Peyer's patch (tissue), 4 donors: ENCODE data around the gene RPTOR. TPM values are rescaled to one million over a fixed set of nuclear protein-coding genes. Genes with fewer than 3 reads are reported as not detected.

ENCODE experiments used
- DNase-seq, 3 donors: peaks; one replicate each; pipeline ENCODE4 v3.0.0-alpha.2; 2017 to 2019
- H3K27ac ChIP-seq, 4 donors: fragments of 200-600 bp; sonication (generic); one replicate each; pipeline ENCODE4 v1.5.1; 2016 to 2019
- H3K27me3 ChIP-seq, 2 donors: fragments of 200-600 bp; sonication (generic); one replicate each; pipeline ENCODE4 v1.5.1; 2019
- H3K36me3 ChIP-seq, 3 donors: fragments of 200-600 bp; sonication (generic); one replicate each; pipeline ENCODE4 v1.5.1; 2016 to 2019
- H3K4me1 ChIP-seq, 4 donors: fragments of 200-600 bp; sonication (generic); one replicate each; pipeline ENCODE4 v1.5.1; 2016 to 2019
- H3K4me3 ChIP-seq, 4 donors: fragments of 200-600 bp; sonication (generic); 1 replicate in 3 of 4; 2 replicates in 1 of 4; pipeline ENCODE4 v1.5.1; 2016 to 2019; ENCODE audit warnings: mild to moderate bottlenecking in 1 of 4
- H3K9me3 ChIP-seq, 4 donors: fragments of 200-600 bp; sonication (generic); one replicate each; pipeline ENCODE4 v1.5.1; 2016 to 2019; ENCODE audit warnings: mild to moderate bottlenecking in 1 of 4
- POLR2A ChIP-seq, 2 donors: fragments of 450-650 bp; IDR thresholded peaks; one replicate each; pipeline ENCODE4 v1.5.1; 2017; ENCODE audit warnings: antibody characterized with exemption in 2 of 2, mild to moderate bottlenecking in 2 of 2, moderate library complexity in 2 of 2
- total RNA-seq, 4 donors: library from RNA; depleted of rRNA; stranded (reverse); fragments of >200 nt; gene quantifications; one replicate each; pipeline ENCODE4 v1.1.0, GENCODE V29; 2016
- TF ChIP-seq, protein P1 (sequence below), 6 experiments: fragments of 450-650 bp in 4 of 6; fragments of 200-600 bp in 2 of 6; sonication (generic) in 1 of 6; IDR thresholded peaks; one replicate each; pipeline ENCODE4 v1.5.1; 2017 to 2019; ENCODE audit warnings: antibody characterized with exemption in 6 of 6, mild to moderate bottlenecking in 3 of 6, moderate library complexity in 1 of 6

Gene RPTOR
- total RNA-seq, 4 donors from 2014 or later = 42.4 to 73.6 (median 64.2) TPM

DNA sequence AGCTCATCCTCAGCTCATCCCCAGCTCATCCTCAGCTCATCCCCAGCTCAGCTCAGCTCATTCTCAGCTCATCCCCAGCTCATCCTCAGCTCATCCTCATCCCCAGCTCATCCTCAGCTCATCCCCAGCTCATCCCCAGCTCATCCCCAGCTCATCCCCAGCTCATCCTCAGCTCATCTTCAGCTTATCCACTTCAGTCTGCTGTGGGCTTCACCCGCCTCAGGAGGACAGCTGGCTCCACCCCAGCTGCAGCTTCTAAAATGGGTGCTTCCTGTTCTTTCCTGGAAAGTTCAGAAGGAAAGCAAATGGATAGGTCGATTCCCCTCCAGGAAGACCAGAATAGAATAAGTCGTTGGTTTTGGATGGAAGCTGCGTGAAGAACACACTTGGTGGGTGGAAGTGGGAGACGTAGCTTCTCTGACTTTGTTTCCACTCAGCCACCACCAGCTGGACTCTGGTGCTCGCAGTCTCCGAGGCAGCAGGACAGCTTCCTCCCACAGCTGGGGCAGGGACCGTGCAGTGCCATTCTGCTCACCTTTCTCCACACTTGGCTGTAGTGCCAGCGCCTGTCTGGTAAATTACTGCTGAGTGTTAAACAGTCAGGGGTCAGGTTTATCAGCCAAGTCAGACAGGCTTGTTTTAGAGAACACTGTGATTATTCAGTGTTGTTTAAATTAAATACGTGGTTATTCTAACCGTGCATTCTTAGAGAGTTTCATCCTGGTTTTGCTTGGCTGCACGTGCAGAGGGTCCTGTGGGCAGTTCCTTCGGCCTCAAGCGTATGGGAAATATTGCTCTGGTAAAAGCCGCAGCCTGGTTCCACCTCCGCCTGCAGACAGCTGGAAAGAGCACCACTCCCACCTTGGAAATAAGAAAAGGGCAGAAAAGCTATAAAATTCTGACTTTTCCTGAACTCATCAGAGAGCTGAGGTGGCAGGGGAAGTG is 386.0 kb downstream of the RPTOR start:
- no peak overlapping the region for H3K4me3 ChIP-seq
- no peaks in the 10 kb centered on the region for H3K27me3 ChIP-seq
- no peak for TF ChIP-seq POLR2A (IDR thresholded peaks at IDR 0.05)
- TF ChIP-seq, protein P1, sequence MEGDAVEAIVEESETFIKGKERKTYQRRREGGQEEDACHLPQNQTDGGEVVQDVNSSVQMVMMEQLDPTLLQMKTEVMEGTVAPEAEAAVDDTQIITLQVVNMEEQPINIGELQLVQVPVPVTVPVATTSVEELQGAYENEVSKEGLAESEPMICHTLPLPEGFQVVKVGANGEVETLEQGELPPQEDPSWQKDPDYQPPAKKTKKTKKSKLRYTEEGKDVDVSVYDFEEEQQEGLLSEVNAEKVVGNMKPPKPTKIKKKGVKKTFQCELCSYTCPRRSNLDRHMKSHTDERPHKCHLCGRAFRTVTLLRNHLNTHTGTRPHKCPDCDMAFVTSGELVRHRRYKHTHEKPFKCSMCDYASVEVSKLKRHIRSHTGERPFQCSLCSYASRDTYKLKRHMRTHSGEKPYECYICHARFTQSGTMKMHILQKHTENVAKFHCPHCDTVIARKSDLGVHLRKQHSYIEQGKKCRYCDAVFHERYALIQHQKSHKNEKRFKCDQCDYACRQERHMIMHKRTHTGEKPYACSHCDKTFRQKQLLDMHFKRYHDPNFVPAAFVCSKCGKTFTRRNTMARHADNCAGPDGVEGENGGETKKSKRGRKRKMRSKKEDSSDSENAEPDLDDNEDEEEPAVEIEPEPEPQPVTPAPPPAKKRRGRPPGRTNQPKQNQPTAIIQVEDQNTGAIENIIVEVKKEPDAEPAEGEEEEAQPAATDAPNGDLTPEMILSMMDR (IDR thresholded peaks at IDR 0.05) = no peak
- no peaks in the 10 kb centered on the region for H3K4me1 ChIP-seq
- no peaks in the 10 kb centered on the region for H3K9me3 ChIP-seq
- H3K27ac ChIP-seq = no peak overlapping the region
- peaks cover 0 to 7% (median 0%) of the 10 kb centered on the region in 3 donors for H3K36me3 ChIP-seq
- DNase-seq = peak in 1 of 3 donors; percentile 40

DNA sequence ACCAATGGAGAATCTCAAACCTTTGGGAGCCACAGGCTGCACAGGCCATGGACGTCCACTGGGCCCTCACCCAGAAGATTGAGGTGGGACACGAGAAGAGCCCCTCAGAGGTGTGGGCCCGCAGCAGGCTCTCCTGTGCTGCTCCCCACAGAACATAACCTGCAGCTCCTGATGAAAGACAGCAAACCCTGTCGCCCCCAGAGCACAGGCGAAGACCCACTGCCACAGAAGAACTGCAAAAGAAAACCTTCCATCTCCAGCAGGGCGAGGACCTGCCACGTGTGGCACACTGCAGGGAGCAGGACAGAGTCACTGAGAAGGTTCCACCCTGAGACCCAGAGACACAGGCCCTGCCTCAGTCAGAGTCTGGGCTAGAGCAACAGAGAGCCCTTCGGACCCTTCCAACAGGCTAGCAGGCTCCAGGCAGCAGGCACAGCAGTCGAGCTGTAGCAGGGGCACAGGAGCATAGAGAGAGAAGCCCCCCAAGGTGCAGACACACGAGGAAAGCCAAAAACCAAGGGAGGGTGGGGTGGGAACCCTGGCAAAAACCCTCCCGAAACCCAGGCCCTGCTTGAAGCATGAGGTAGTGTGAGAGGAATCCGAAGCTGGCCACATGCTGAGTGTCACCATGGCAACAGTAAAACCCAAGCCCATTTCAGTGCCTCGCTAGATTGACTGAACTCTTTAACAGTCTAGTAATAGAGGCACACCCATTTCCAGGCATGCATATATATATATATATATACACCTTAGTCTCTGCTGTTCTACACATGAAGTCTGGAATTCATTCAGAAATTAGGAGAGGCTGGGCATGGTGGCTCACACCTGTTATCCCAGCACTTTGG is 387.0 kb downstream of the RPTOR start:
- TF ChIP-seq, protein P1 (IDR thresholded peaks at IDR 0.05) = no peak
- TF ChIP-seq POLR2A (IDR thresholded peaks at IDR 0.05) = no peak
- Histone ChIP-seq H3K27me3 (no peaks in the 10 kb centered on the region), H3K9me3 (no peaks in the 10 kb centered on the region), H3K4me1 (no peaks in the 10 kb centered on the region), H3K36me3 (no peaks in the 10 kb centered on the region), H3K4me3 (no peak overlapping the region), H3K27ac (no peak overlapping the region)
- peak in 1 of 3 donors; percentile 10 for DNase-seq

DNA sequence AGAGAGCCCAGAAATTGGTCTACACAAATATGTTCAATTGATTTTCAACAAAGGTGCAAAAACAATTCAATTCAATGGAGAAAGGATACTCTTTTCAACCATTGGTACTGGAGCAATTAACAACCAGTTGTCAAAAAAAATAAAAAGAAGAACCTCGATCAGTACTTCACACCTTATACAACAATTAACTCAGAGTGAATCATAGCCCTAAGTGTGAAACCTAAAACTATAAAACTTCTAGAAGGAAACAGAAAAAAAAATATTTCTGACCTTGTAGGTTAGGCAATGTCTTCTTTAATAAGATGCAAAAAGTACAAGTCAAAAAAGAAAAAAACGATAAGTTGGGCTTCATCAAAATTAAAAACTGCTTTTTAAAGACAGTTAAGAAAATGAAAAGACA is 390.9 kb downstream of the RPTOR start:
- TF ChIP-seq, protein P1 (IDR thresholded peaks at IDR 0.05) = no peak
- no peak for TF ChIP-seq POLR2A (IDR thresholded peaks at IDR 0.05)
- H3K36me3 ChIP-seq = no peaks in the 10 kb centered on the region
- H3K4me3 ChIP-seq = no peak overlapping the region
- DNase-seq = no peak
- H3K4me1 ChIP-seq = peaks cover 0 to under 1% (median 0%) of the 10 kb centered on the region in 4 donors
- no peak overlapping the region for H3K27ac ChIP-seq
- no peaks in the 10 kb centered on the region for H3K27me3 ChIP-seq
- H3K9me3 ChIP-seq = no peaks in the 10 kb centered on the region

DNA sequence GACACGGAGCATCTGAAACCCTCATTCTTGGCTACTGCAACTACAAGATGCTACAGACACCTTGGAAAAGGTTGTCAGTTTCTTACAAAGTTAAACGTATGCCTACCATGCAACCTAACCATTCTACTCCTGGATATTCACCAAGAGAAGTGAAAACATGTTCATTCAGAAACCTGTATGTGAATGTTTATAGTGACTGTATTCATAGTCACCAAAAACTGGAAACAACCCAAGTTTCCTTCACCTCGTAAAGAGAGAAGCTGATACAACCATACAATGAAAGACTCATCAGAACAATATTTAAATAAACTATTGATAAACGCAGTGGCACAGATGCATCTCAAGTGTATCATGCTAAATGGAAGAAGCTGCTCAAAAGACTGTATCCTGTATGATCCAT is 391.6 kb downstream of the RPTOR start:
- Histone ChIP-seq H3K4me3 (no peak overlapping the region), H3K9me3 (no peaks in the 10 kb centered on the region), H3K27me3 (no peaks in the 10 kb centered on the region), H3K36me3 (no peaks in the 10 kb centered on the region), H3K27ac (no peak overlapping the region), H3K4me1 (peaks cover 0 to 7% (median 0%) of the 10 kb centered on the region in 4 donors)
- TF ChIP-seq, protein P1 (IDR thresholded peaks at IDR 0.05) = no peak
- TF ChIP-seq POLR2A (IDR thresholded peaks at IDR 0.05) = no peak
- no peak for DNase-seq

DNA sequence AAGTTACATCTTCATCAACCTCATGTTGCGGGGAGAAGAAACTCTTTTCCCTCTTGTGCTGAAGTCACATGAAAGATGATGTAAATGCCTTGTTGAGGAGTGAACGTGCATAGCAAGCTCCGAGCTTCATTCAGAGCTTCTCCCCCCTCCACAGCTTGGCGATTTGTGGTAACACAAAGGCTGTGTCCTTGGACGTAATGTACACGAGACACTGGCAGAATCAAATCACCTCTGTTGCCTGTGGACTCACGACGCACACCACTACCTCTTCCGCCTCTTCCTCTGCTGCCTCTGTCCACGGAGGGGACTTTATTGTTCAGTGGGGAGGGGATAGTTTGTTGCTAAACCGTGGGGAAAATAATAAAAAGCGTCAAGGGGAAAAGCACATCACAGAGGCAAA is 392.1 kb downstream of the RPTOR start:
- no peak overlapping the region for H3K4me3 ChIP-seq
- TF ChIP-seq, protein P1 (IDR thresholded peaks at IDR 0.05) = no peak
- no peak for TF ChIP-seq POLR2A (IDR thresholded peaks at IDR 0.05)
- no peaks in the 10 kb centered on the region for H3K9me3 ChIP-seq
- no peaks in the 10 kb centered on the region for H3K27me3 ChIP-seq
- no peaks in the 10 kb centered on the region for H3K36me3 ChIP-seq
- H3K27ac ChIP-seq = no peak overlapping the region
- DNase-seq = peak in 1 of 3 donors; percentile 5
- H3K4me1 ChIP-seq = peaks cover 0 to 7% (median 2%) of the 10 kb centered on the region in 4 donors
